Subcutaneous adipose tissue (tissue), 4 donors: ENCODE data around the gene IGFBP2. TPM values are rescaled to one million over a fixed set of nuclear protein-coding genes. Genes with fewer than 3 reads are reported as not detected.

Source experiments
- total RNA-seq, 4 donors: library from RNA; depleted of rRNA; stranded (reverse); fragments of >200 nt; gene quantifications; one replicate each; pipeline ENCODE4 v1.1.0, GENCODE V29; 2016
- TF ChIP-seq, protein P1 (sequence below): fragments of 450-650 bp; IDR thresholded peaks from one replicate; pipeline ENCODE4 v1.5.1; 2016; ENCODE audit warnings: low read depth, mild to moderate bottlenecking, control low read depth, antibody characterized with exemption, moderate library complexity

The IGFBP2 gene
- total RNA-seq, 4 donors from 2014 or later: 18.9 to 50.5 (median 22.9) TPM

DNA sequence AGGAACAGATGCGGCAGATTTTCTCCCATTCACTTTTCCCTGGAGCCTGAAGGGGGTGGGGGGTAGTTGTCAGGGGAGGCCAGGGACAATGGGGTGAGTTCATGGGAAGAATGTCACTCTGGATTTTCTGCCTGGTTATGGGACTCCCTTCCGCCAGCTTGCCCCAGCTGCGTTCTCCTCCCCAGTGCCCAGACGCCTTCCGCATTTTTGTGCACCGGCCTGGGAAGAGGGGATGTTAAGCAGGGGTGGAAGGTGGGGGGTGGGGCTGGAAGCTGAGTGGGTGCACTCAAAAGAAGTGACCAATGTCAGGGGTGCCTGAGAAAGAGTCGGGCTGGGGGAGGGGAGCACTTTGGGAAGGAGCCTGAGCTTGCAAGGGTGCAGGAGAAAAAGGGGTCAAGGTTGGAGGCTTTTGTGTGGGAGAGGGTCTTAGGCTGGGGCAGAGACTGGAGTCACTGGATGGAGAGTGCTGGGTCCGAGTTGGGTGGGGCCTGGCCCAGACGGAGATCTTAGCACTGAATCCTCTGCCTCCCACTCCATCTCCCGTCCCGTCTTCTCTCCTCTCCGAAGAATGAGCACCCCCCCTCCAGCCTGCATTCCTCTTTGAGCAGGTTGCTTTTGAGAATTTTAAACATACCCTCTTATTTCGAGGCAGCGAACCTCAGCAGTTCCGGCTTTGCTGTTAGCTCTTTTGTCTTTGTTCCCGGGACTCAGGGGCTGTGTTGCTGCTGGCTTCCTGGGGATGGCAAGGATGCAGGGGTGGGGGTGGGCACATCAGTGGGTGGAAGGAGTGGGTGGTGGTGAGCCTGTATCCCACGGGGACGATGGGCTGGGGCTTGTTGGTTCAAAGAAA is 2.7 kb downstream of the IGFBP2 start:
- TF ChIP-seq, protein P1, sequence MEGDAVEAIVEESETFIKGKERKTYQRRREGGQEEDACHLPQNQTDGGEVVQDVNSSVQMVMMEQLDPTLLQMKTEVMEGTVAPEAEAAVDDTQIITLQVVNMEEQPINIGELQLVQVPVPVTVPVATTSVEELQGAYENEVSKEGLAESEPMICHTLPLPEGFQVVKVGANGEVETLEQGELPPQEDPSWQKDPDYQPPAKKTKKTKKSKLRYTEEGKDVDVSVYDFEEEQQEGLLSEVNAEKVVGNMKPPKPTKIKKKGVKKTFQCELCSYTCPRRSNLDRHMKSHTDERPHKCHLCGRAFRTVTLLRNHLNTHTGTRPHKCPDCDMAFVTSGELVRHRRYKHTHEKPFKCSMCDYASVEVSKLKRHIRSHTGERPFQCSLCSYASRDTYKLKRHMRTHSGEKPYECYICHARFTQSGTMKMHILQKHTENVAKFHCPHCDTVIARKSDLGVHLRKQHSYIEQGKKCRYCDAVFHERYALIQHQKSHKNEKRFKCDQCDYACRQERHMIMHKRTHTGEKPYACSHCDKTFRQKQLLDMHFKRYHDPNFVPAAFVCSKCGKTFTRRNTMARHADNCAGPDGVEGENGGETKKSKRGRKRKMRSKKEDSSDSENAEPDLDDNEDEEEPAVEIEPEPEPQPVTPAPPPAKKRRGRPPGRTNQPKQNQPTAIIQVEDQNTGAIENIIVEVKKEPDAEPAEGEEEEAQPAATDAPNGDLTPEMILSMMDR: no peak

DNA sequence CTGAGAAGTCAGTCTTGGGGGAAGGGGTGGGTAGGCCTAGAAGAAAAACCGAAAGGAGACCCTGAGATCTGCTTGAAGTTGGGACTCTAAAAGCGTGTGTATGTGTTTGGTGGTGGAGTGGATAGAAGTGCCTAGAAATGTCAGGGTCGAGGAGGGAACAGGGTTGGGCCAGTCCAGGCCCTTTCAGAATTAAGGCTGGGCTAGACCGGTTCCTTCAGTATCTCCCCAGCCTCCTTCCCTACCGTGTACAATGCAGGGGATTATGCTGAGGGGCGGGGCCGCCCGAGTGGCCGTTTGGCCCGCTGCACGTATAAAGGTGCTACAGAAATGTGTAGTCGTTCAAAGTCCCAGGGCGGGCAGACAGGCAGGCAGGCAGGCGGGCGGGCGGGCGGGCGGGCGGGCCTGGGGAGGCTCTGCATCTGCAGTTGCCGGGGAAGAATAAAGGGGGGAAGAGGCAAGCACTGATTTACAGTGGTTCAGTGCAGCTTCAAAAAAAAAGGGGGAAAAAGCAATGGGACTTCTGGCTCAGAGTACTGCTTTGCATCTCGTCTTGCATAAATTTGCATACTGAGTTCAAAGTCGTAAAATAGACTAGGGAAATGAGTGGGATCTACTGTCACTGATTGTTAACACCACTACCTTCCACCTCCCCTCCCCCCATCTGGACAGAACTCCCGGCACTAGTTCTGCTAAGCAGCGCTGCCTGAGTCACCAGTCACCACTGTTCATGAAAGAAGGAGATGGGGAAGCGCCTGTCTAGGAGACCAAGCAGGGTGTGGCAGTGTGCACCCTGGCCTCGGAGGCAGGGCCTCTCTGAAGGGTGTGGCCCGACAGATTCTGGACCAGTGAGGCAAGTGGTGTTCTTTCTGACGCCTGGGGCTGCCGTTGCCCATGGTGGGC is 3.6 kb downstream of the IGFBP2 start:
- TF ChIP-seq, protein P1: no peak

DNA sequence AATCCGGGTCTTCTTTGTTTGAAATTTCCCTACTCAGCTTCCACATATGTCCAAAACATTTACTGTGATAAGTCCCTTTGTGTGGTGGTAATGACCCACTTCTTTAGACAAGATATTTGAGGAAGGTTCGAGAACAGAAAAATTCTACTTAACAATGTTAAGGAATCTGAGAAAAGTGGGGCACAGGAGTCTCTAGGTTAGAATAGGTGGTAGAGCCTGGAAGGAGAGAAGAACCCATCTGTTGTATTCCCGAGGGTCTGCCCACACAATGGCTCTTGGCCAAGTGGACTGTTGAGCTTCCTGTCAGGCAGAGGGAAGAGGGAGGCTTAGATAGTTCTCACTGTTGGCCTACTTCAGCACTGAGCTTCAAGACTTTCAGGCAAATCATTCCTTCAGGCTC is 4.3 kb downstream of the IGFBP2 start:
- TF ChIP-seq, protein P1: no peak

DNA sequence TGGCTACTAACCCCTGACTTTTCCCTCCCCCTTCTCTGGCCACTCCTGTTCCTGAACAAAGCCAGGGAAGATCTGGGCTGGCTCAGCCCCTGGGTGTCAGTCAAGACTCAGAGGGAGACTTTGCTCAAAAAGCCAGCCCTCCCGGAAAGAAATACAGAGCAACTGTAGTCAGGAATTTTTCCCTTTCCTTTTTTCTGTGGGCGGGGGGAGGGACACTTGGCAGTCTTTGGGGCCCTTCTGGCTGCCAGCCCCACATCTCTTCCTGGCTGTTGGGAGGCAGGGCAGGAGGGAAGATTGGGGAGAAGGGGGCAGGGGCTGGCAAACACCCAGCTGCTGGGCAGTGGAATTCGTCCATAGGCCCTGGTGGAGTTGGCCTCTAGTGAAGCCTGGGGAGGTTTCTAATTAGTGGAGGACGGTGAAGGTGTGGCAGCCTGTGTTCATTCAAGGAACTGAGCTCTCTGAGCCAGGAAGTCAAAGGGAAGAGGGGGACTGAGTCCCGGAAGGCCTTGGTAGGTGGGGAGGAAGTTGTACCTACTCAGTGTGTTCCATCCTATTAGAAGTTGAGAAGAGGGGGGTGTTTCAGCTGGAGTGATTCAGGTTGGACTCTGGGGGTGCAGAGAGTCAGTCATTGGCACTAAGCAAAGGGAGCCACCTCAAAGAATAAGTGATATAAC is 10.9 kb downstream of the IGFBP2 start:
- TF ChIP-seq, protein P1: no peak

DNA sequence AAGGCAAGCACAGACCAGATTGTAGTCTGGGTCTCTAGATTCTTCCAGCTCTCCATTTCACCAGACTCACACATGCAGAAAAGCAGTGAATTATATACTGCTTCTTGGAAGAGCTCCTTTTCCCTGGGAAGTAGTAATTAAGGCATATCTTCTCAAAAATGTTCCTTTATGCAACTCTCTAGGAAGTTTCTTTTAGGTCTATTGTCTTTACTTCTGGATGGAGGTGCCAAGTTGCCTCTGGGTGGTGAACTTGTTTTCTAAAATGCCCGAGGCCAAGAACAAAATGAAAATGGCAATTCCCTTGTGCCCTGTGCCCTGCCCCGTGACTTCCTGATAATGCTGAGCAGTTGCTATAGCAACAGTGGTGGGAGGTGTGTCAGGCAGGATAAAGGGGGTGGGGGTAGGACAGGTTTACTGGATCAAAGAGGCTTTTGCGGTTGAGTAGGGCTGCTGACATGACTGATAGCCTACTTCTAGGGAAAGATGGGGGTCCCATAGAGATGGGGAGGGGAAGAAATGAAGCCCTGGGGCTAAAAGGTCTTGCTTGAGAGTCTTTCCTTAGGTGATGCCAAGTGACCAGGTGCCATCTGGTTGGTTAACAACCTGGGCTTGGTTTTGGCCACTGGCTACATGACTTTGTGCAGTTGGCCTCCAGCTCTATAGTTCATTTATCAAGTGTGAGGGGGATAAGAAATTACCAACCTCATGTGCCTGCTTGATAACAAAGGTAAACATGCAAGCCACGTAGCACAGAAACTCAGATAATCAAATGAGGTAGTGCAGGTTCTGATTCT is 11.8 kb downstream of the IGFBP2 start:
- TF ChIP-seq, protein P1: no peak

DNA sequence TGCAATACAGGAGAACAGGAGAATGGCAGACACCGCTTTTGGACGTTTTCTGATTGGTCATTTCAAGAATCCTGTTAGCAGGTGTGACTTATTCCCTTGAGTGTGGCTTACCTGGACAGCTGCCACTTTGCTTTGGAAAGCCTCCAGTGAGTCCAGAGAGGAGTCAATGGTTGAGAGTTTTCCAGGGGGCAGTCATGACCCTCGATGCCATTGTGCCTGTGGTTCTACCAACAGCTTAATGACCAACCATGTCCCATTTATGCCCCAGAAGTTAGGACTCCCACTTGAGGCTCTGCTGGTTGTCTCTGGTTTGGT is 12.4 kb downstream of the IGFBP2 start:
- TF ChIP-seq, protein P1: no peak
